ENCODE results near the gene C1orf159.
"Not testable (repeated sequence)": the region's sequence is repeated elsewhere in the genome, so short reads cannot be mapped to it uniquely, and the experiment has no call there.

C1orf159 gene

GRCh38 chr1:1148569-1148968, 32.7 kb upstream of the C1orf159 start:
- no peak for DNase-seq

DNA sequence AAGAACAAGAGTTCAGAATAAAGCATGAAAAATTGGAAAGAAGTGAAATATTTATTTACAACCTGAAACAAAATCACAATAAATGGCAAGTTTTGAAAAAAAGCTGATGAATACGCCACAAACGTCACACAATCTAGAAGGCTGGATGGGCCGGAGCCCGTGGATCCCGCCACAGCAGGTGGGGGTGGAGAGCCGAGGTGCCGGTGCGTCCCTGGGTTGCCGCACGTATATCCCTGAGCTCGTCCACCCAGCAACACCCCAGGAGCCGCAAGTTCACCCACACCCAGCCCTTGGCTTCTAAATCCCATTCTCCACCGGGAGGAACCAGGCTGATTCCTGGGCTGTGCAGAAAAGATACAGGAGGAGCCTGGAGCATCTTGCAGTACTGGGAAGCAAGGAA, 32.2 kb upstream of the C1orf159 start:
- no peak for DNase-seq

GRCh38 chr1:1146596-1146995, 30.7 kb upstream of the C1orf159 start:
- DNase-seq: no peak

GRCh38 chr1:1146026-1146425, 30.1 kb upstream of the C1orf159 start:
- no peak for DNase-seq

- no peak for DNase-seq
These were observed 29.6 kb upstream of the C1orf159 start for GRCh38 chr1:1145547-1145914.

GRCh38 chr1:1144843-1145546, 29.1 kb upstream of the C1orf159 start:
- no peak for DNase-seq

- no peak for DNase-seq
These were observed 28.4 kb upstream of the C1orf159 start for GRCh38 chr1:1144122-1144842.

- no peak for DNase-seq
These were observed 27.7 kb upstream of the C1orf159 start for GRCh38 chr1:1143636-1144035.

GRCh38 chr1:1142844-1143243, 27.0 kb upstream of the C1orf159 start:
- DNase-seq: no peak

GRCh38 chr1:1142352-1142751, 26.5 kb upstream of the C1orf159 start:
- not testable (repeated sequence) for DNase-seq

DNA sequence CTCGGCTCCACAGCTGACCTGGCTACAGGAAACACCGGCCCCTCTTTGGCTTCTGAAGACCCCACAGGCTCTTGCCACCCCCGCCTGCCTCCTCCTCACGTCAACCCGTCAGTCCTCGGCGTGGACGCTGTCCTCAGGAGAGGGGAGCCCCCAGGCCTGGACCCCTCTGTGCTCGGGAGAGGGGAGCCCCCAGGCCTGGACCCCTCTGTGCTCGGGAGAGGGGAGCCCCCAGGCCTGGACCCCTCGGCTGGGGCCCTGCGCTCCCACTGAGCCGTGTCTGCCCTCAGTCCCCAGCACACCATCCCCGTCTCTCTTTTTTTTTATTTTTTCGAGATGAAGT, 26.0 kb upstream of the C1orf159 start:
- no peak for DNase-seq

DNA sequence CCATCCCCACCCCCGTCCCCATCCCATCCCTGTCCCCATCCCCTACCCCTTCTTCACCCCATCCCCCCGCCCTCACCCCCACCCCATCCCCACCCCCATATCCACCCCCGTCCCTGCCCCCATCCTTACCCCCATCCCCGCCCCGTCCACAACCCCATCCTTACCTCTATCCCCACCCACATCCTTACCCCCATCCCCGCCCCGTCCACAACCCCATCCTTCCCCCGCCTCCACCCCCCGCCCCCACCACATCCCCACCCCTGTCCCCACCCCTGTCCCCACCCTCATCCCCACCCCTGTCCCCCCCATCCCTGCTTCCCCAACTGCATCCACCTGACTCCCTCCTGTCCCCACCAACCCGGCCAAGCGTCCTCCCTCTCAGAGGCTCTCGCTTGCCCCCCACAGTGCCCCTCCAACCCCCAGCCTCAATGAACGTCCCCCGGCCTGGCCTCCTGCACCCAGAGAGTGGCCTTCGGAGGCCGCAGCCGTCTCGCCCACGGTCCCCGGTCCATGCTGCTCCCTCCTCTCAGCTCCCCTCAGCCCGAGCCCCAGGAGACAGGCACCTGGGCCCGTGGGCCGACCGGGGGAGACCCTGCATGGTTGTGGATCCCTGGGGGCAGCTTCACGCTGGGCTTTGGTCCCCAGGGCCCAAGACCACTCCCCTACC, 25.5 kb upstream of the C1orf159 start:
- DNase-seq: no peak

GRCh38 chr1:1140673-1141072, 24.8 kb upstream of the C1orf159 start:
- no peak for DNase-seq

- DNase-seq: no peak
These were observed 21.6 kb upstream of the C1orf159 start for GRCh38 chr1:1137256-1138045.

- no peak for DNase-seq
These were observed 20.8 kb upstream of the C1orf159 start for GRCh38 chr1:1136547-1137230.

GRCh38 chr1:1135339-1136136, 19.6 kb upstream of the C1orf159 start:
- DNase-seq: no peak

- DNase-seq: no peak
These were observed 18.5 kb upstream of the C1orf159 start for GRCh38 chr1:1134300-1134970.

DNA sequence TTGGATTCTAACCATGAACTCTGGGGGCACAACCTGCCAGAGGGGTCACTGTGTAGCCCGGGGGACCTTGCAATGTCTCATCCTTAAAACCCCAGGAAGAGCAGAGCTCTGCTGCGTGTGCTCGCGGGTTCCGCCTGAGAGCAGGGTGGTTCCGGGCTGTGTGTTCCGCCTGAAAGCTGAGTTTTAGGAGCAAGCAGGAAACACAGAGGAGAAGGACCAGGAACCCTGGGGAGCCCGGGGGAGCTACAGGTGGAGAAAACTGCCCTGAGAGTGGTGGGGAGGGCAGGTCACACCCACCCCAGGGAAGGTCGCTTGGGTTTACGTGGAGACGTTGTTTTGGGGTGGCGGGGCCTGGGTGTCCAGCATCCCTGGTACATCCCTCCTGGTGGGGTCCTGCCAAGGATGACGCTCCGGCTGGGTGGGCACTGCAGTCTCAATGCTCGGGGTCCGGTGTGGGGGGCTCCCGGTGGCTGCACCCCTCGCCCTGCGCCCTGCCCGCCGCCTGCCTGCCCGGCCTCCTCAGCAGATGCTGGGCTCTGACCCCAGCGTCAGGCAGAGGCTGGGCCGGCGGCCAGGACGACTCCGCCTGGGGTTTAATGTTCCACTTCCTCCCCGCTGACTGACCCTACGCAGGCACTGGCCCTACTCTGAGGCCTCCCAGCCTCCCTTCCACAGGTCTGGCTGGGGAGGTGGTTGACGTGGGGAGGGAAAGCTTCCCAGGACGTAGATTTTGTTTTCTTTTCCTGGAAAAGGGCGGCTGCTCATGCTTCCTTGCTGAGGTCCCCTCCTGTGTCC, 17.3 kb upstream of the C1orf159 start:
- no peak for DNase-seq

GRCh38 chr1:1132042-1132950, 16.4 kb upstream of the C1orf159 start:
- no peak for DNase-seq
